Neural crest cell (in vitro differentiated cells): ENCODE results near the gene TARBP1. TPM values are rescaled to one million over a fixed set of nuclear protein-coding genes. Genes with fewer than 3 reads are reported as not detected.

Experiments used
- DNase-seq: peaks from one replicate; pipeline ENCODE4 v3.0.0; 2021; ENCODE audit warnings: low read depth, mixed read lengths, low spot score
- H3K27ac Mint-ChIP-seq: one replicate; pipeline ENCODE4 v1.8.0; 2021; ENCODE audit warnings: mild to moderate bottlenecking, mixed read lengths; ENCODE audit not compliant: unreplicated experiment
- H3K27me3 Mint-ChIP-seq: 2 replicates; pipeline ENCODE4 v1.8.0; 2021; ENCODE audit warnings: low read depth, mild to moderate bottlenecking, mixed read lengths
- H3K36me3 Mint-ChIP-seq: 2 replicates; pipeline ENCODE4 v1.8.0; 2021; ENCODE audit warnings: low read depth, mild to moderate bottlenecking, mixed read lengths
- H3K4me1 Mint-ChIP-seq: 2 replicates; pipeline ENCODE4 v1.8.0; 2021; ENCODE audit warnings: mixed read lengths
- H3K4me3 Mint-ChIP-seq: one replicate; pipeline ENCODE4 v1.8.0; 2021; ENCODE audit warnings: mild to moderate bottlenecking, mixed read lengths
- H3K9me3 Mint-ChIP-seq: 2 replicates; pipeline ENCODE4 v1.8.0; 2021; ENCODE audit warnings: mixed read lengths
- total RNA-seq: library from RNA; stranded (reverse); gene quantifications from 2 replicates; pipeline ENCODE4 v1.2.1, GENCODE V29; 2021
- TF ChIP-seq, protein P1 (sequence below): fragments of 200-600 bp; sonication (generic); conservative IDR thresholded peaks from 2 replicates; pipeline ENCODE4 v1.5.0; 2021; ENCODE audit warnings: antibody characterized with exemption, mild to moderate bottlenecking

TARBP1 gene
- total RNA-seq, 1 donor from 2014 or later: 30.2 TPM

DNA sequence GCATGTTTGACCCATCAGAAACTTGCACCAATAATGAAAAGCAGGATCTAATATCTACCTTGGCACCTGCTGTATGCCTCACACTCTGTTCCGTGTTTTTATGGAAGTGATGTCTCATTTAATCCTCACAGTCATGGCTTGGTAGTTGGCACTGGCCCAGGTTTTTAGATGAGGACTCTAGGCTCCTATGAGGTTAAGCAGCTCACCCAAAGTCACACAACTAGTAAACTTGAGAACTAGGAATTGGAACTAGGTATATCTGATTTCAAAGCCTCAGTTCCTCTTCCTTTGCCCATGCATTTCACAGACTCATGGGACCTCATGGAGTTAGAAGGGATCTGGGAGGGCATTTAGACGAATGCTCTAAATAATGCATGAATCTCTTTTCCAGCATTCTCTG is 21.3 kb upstream of the TARBP1 start:
- DNase-seq: no peak
- no peaks in the 10 kb centered on the region for H3K27me3 Mint-ChIP-seq
- H3K4me1 Mint-ChIP-seq: peaks cover 23% of the 10 kb centered on the region
- H3K27ac Mint-ChIP-seq: no peak overlapping the region
- no peaks in the 10 kb centered on the region for H3K9me3 Mint-ChIP-seq
- H3K4me3 Mint-ChIP-seq: no peak overlapping the region
- TF ChIP-seq, protein P1, sequence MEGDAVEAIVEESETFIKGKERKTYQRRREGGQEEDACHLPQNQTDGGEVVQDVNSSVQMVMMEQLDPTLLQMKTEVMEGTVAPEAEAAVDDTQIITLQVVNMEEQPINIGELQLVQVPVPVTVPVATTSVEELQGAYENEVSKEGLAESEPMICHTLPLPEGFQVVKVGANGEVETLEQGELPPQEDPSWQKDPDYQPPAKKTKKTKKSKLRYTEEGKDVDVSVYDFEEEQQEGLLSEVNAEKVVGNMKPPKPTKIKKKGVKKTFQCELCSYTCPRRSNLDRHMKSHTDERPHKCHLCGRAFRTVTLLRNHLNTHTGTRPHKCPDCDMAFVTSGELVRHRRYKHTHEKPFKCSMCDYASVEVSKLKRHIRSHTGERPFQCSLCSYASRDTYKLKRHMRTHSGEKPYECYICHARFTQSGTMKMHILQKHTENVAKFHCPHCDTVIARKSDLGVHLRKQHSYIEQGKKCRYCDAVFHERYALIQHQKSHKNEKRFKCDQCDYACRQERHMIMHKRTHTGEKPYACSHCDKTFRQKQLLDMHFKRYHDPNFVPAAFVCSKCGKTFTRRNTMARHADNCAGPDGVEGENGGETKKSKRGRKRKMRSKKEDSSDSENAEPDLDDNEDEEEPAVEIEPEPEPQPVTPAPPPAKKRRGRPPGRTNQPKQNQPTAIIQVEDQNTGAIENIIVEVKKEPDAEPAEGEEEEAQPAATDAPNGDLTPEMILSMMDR: no peak
- no peaks in the 10 kb centered on the region for H3K36me3 Mint-ChIP-seq

DNA sequence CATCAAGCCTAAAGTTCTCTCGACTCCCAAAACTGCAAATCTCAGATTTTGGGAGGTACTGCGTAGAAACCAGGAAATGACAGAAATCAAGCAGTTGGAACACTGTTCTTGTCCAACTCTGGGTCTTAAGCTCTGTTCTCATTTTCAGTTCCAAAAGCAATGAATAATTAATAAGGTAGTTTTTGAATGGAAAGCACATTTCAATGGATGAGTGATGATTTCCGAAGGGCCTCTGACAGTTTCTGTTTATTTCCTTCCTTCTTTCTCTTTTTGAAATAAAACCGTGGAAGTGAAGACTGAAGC is 20.9 kb upstream of the TARBP1 start:
- Mint-ChIP-seq H3K4me1 (peaks cover 27% of the 10 kb centered on the region), H3K9me3 (no peaks in the 10 kb centered on the region), H3K27me3 (no peaks in the 10 kb centered on the region), H3K27ac (peak overlapping the region; percentile 31), H3K36me3 (no peaks in the 10 kb centered on the region), H3K4me3 (no peak overlapping the region)
- no peak for DNase-seq
- TF ChIP-seq, protein P1: no peak

DNA sequence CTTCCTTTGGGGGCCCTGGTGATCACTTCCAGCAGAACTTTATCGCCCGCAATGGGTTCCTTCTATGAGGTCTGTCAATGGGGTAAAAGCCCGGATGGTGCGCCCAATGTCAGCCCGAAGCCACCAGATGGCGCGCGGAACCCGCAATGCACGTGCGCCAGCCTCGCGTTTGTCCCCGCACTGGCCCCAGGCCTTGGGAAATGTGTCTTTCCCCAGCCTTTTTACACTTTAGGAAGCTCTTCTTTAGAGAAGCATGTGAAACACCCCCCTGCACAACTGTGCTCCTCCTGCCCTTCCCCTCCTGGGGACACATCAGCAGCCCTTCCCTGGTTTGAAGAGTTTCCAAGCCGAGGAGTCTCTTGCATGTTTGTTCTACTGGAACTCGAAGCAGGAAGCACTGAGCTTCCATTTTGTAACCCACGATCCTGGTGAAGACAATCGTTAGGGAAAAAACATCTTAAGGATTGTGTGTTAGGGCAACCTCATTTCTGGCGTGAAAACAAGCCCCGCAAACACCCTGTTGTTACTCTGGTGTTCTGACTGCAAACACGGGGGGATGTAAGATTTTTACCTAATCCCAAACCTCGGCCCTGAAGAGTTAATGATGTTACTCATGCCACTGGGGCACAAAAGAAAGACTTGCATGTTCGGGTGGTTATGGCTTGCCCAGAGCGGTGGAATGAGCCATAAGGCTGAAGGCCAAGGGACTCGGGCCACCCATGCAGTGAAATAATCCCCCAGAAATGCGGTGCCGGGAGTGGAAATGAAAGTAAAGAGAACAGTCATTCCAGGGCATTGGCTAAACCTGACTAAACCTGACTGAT is 20.4 kb upstream of the TARBP1 start:
- no peaks in the 10 kb centered on the region for H3K27me3 Mint-ChIP-seq
- peak; percentile 95 for DNase-seq
- H3K4me1 Mint-ChIP-seq: peaks cover 30% of the 10 kb centered on the region
- H3K27ac Mint-ChIP-seq: peak overlapping the region; percentile 95
- TF ChIP-seq, protein P1: peak; percentile 98
- H3K4me3 Mint-ChIP-seq: no peak overlapping the region
- no peaks in the 10 kb centered on the region for H3K36me3 Mint-ChIP-seq
- no peaks in the 10 kb centered on the region for H3K9me3 Mint-ChIP-seq

DNA sequence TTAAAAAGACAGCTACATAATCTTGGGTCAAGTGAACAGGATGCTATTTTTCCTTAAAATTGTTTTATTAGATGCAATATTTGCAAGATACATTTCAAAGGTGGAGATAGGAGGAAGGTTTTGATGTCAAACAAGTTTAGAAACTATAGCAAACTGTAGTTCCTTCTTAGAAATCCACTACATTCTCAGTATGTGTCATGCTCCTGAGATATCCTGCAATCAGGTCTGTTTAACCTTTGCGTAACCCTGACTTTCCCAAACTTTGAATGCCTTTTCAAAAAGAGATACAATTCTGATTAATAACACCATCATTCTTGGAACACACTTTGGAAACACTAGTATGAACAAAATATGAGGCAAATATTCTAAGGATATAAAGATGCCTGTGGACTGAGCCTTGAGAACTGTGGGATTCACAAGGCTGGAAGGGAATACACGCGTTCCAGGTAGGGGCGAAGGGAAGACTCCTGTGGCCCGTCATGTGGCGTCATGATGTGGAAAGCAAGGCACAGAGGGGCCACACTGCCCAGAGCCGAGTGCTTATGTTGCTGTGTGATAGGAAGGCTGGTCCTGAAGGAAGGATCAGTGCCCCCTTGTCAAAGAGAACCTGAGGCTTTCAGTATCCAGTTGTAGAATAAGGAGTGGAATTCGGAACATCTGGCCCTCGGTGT is 19.6 kb upstream of the TARBP1 start:
- Mint-ChIP-seq H3K36me3 (no peaks in the 10 kb centered on the region), H3K9me3 (no peaks in the 10 kb centered on the region), H3K4me1 (peaks cover 30% of the 10 kb centered on the region), H3K4me3 (no peak overlapping the region), H3K27me3 (no peaks in the 10 kb centered on the region), H3K27ac (no peak overlapping the region)
- DNase-seq: no peak
- TF ChIP-seq, protein P1: no peak

DNA sequence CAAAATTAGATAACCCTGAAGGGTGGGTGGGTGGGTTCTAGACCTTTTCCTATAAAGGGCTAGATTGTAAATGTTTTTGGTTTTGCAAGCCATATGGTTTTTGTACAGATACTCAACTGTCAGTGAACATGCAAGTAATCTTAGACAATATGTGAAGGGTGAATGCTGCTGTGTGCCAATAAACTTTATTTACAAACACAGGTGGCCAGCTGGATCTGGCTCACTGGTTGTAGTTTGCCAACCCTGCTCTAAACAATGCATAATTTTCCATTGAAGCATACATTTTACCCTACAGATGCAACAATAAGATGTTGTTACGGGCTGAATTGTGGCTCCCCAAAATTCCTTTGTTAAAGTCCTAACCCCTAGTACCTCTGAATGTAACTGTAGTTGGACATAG is 18.6 kb upstream of the TARBP1 start:
- Mint-ChIP-seq H3K36me3 (no peaks in the 10 kb centered on the region), H3K9me3 (no peaks in the 10 kb centered on the region), H3K27me3 (no peaks in the 10 kb centered on the region), H3K27ac (no peak overlapping the region), H3K4me3 (no peak overlapping the region), H3K4me1 (peaks cover 30% of the 10 kb centered on the region)
- DNase-seq: no peak
- TF ChIP-seq, protein P1: no peak
